Measurements from ENCODE around the gene MAN1C1.
A peak's percentile ranks its signal among the peaks of the same experiment; 100 is the strongest.
"Not testable (repeated sequence)": the region's sequence is repeated elsewhere in the genome, so short reads cannot be mapped to it uniquely, and the experiment has no call there.

MAN1C1 gene

GRCh38 chr1:25682059-25682601 is 65.5 kb downstream of the MAN1C1 start:
- no peak for ATAC-seq

GRCh38 chr1:25683177-25683576 is 66.6 kb downstream of the MAN1C1 start:
- no peak for ATAC-seq

- ATAC-seq: no peak
Observed at GRCh38 chr1:25683731-25684130, 67.1 kb downstream of the MAN1C1 start.

GRCh38 chr1:25684216-25684965 is 67.8 kb downstream of the MAN1C1 start:
- ATAC-seq: no peak

GRCh38 chr1:25685211-25685750 is 68.7 kb downstream of the MAN1C1 start:
- ATAC-seq: no peak

GRCh38 chr1:25685938-25686665 is 69.5 kb downstream of the MAN1C1 start:
- ATAC-seq: no peak

- ATAC-seq: no peak
Observed at GRCh38 chr1:25687221-25688017, 70.8 kb downstream of the MAN1C1 start.

GRCh38 chr1:25688390-25689119 is 72.0 kb downstream of the MAN1C1 start:
- ATAC-seq: no peak

GRCh38 chr1:25689686-25690381 is 73.2 kb downstream of the MAN1C1 start:
- no peak for ATAC-seq

- no peak for ATAC-seq
Observed at GRCh38 chr1:25690396-25690956, 73.9 kb downstream of the MAN1C1 start.

GRCh38 chr1:25691211-25691610 is 74.6 kb downstream of the MAN1C1 start:
- no peak for ATAC-seq

GRCh38 chr1:25692560-25692959 is 76.0 kb downstream of the MAN1C1 start:
- ATAC-seq: no peak

- no peak for ATAC-seq
Observed at GRCh38 chr1:25694167-25695007, 77.8 kb downstream of the MAN1C1 start.

GRCh38 chr1:25695090-25695770 is 78.6 kb downstream of the MAN1C1 start:
- no peak for ATAC-seq

- ATAC-seq: no peak
Observed at GRCh38 chr1:25695771-25696311, 79.2 kb downstream of the MAN1C1 start.

GRCh38 chr1:25696643-25697042 is 80.1 kb downstream of the MAN1C1 start:
- not testable (repeated sequence) for ATAC-seq

- ATAC-seq: no peak
Observed at GRCh38 chr1:25697435-25698217, 81.0 kb downstream of the MAN1C1 start.

- ATAC-seq: peak; percentile 48 to 53
Observed at GRCh38 chr1:25698252-25698651, 81.7 kb downstream of the MAN1C1 start.
